NCI-H1092 (cell line): ENCODE results near the gene YAF2.
"Not testable (repeated sequence)": the region's sequence is repeated elsewhere in the genome, so short reads cannot be mapped to it uniquely, and the experiment has no call there.

ENCODE experiments used
- DNase-seq: peaks from one replicate; lab custom pipeline; 2025; lab: John Stamatoyannopoulos, UW

Gene YAF2

DNA sequence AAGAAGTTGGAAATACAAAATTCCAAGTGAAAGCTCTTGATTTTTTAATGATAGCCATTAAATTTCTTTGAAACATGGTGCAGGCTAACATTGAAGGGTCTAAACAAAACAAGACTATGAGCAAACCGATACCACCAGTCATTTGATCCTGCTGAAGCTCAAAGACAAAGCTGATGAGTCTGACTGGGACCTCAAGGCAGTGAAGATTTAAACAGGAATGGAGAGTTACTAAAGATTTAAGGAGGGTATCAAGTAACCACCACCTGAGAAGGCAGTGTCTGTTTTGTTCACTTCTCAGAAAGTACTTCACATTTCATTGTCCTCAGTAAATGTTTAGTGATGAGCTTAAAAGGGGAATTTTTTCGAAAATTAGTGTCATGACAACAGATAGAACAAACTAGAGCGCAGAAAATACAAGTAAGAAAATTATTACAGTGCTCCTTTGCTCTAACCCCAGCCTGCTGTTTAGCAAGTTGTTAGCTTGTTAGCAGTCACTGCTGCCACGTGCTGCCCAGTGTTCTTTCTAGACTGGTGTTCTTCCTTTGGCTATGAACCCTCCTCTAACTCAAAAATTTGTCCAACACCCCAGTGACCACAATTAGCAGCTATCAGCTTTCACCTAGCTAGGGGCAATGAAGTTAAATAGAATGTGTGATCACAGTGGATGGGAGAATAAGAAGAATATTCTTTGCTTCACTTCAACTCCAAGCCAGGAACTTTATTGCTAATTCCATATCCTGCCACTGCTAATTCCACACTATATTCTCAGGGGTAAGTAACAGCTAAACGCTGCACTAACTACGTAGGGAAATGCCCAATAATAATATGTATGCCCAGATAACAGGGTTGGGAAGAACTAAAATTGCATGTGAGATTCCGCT, 41.1 kb downstream of the YAF2 start:
- DNase-seq: no peak

DNA sequence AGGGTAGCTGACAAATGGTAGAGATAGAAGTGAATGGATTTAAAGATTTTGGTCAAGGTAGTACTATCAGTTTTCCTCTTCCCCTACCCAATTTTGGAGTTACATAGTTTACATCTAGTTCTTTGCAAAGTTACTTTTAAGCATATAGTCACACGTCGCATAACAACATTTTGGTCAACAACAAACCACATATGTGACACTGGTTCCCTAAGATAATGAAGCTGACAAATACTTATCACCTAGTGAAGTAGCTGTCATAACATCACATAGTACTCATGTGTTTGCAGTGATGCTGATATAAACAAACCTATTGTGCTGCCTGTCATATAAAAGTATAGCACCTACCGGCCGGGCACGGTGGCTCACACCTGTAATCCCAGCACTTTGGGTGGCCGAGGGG, 45.4 kb downstream of the YAF2 start:
- DNase-seq: no peak

- no peak for DNase-seq
Measured at GRCh38 chr12:42192258-42192657, 45.8 kb downstream of the YAF2 start.

DNA sequence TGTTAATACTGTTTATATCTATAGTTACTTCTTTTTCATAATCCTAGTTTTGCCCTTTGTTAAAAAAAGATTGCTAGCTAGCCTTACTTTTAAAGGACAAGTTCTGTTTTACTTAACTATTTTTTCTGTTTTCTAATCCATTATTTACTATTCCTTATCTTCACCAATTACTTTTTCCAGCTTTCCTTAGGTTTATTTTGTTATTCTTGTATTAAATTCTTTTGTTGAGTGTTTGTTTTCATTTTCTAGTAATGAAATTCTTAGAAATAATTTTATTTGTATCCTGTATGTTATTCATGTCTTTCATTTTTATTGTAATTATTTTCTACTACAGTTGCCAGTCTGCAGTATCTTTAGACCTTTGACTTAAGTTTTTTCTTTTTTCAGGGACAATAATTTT, 47.7 kb downstream of the YAF2 start:
- DNase-seq: no peak

GRCh38 chr12:42188275-42188674, 49.8 kb downstream of the YAF2 start:
- DNase-seq: not testable (repeated sequence)

DNA sequence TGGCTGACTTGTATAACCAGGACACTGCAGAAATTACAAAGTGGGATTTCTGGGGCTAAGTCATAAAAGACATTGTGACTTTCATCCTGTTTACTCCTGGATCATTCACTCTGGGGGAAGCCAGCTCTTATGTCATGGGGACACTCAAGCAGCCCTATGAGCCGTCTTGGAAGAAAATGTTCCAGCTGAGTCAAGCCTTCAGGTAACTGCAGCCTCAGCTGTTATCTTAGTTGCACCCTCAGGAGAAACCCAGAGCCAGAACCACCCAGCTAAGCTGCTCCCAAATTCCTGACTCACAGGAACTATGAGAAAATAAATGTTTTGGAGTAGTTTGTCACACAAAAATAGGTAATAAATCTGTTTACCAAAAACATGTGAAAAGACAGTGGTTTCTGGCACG, 50.2 kb downstream of the YAF2 start:
- DNase-seq: no peak

GRCh38 chr12:42186793-42187192, 51.3 kb downstream of the YAF2 start:
- DNase-seq: no peak

GRCh38 chr12:42182394-42182793, 55.7 kb downstream of the YAF2 start:
- no peak for DNase-seq

- no peak for DNase-seq
Measured at GRCh38 chr12:42180990-42181596, 57.0 kb downstream of the YAF2 start.

GRCh38 chr12:42178101-42178500, 59.9 kb downstream of the YAF2 start:
- DNase-seq: no peak

GRCh38 chr12:42174978-42175377, 63.1 kb downstream of the YAF2 start:
- DNase-seq: no peak

DNA sequence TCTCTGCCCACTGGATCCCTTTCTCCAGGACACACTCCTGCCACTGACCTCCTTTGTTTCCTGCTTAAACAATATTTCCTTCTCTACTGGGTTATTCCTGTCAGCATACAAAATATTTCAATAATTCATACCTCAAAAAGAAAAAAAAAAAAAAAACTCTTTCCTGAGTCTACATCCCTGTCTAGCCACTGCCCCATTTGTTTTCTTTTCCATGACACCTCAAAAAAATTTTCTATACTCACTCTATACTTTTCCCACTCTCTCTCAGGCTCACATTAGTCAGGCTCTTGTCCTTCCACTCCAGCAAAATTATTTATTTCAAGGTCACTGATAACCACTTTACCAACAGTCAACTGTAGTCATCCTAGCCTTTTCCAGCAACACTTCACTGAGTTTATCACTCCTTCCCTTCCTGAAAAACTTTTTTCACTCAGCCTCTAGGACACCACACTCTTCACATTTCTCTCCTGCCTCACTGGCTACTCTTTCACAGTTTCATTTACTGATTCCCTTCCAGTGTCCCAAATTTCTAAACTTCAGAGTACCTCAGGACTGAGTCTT, 64.0 kb downstream of the YAF2 start:
- DNase-seq: no peak

- no peak for DNase-seq
Measured at GRCh38 chr12:42172441-42173210, 65.4 kb downstream of the YAF2 start.

DNA sequence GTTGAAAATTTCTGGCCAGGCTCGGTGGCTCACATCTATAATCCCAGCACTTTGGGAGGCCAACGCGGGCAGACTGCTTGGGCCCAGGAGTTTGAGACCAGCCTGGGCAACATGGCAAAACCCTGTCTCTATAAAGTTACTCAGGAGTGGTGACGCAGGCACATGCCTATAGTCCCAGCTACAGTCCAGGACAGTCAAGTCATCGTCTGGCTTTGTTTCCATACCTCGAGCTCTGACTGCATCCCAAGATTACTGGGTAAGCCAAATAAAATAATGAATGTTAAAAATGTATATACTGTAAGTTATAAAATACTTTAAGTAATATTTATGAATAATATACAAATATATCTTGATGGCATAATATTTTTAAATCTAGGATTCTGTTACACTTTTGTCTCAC, 70.3 kb downstream of the YAF2 start:
- DNase-seq: no peak

DNA sequence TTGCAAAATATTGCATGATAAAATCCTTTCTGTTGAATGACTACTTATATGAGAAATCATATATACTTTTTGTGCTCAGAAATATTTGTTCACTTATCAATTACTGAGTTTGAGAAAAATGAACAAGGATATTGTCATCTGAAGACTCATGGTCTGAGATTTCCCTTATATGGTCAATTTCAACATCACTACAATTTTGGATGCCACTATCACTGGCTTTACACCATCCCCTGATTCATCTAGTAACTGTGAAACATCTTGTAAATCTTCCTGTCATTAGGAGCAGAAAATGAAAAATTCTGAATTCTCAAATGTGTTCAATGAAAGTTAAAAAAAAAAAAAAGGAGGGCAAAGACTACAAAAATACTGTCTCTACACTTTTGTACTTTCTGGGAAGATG, 71.5 kb downstream of the YAF2 start:
- DNase-seq: no peak

DNA sequence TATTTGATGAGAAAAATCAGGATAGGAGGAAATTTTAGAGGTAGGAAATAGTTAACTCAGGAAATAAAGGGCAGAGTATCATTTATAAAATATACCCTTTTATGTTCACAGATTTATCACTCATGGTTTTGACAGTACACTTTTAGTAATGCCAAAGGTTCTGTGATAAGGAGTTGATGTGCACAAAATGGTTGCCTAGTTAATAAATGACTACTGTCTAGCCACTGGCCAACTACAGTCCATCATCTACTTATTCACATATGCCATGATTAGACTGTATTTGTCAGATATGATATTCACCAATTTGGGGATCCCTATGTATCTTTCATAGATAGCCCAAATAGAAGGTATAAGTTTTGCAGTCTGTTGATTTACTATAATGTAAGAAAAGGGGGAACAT, 74.1 kb downstream of the YAF2 start:
- no peak for DNase-seq

DNA sequence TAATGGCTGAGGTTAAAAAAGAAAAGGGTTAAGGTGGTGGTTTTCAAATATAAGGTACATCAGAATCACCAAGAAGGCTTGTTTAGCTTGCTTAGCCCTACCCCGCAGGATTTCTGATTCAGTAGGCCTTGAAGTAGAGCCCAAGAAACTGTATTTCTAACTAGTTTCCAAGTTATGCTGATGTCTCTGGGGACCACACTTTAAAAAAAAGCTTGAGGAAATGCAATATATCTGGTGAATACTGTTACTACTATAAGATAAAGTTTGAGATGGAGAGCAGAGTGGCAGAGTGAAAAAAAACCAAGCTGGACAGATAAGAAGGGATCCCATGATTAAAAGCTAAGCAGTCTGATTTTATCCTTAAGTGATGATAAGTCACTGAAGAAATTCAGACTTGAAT, 75.1 kb downstream of the YAF2 start:
- no peak for DNase-seq

GRCh38 chr12:42162193-42162592, 75.9 kb downstream of the YAF2 start:
- no peak for DNase-seq

DNA sequence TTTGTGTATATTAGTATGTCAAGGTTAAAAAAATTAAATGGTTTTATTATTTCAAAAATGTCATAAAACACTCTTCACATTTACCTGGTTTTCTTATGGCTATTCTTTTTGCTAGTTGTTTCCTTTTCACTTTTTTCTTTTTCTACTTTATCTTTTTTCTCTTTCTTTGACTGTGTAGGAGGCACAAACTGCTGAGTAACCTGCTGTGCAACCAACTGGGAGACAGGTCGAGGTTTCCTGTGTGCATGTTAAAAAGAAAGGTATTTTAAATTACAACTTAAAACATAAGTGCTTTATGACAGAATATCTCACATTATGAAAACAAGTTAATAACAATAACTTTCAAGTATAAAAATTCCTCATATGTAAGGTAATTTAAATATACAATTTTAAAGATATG, 76.5 kb downstream of the YAF2 start:
- no peak for DNase-seq

DNA sequence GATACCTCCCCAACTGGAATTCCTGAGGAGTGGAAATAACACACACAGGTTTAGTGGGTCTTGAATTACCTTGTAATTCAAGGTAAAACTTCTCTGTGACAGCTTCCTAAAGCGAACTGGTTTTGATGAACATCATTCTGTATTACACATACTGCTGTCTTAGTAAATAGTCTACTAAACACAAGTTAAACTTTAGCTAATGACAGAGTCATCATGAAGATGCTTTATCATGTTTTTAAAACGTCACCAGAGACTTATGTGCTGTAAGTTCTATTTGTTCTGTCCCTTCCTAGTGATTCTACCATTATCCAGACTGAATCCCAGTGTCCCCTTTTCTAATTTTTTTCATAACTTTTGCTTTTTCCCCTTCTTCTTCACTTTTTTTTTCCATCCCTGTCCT, 81.8 kb downstream of the YAF2 start:
- no peak for DNase-seq

GRCh38 chr12:42145552-42146215, 92.4 kb downstream of the YAF2 start:
- no peak for DNase-seq

DNA sequence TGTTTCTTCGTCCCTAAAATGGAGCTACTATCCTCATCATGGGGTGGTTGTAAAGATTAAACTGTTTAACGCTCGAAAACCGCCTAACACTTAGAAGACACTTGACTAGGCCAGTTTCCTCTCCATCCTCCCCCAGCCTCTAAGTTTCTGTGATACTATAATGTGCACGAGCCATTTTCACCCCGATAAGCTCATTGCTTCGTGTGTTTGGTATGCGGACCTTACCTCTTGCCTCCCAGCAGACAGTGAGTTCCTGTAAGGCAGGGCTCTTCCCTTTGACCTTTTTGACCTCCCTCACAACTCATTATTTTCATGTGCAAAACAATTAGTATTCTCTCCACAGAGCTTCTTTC, 92.9 kb downstream of the YAF2 start:
- no peak for DNase-seq
